Mesothelial cell of epicardium (in vitro differentiated cells): Measurements from ENCODE around the gene ELN. TPM values are rescaled to one million over a fixed set of nuclear protein-coding genes. Genes with fewer than 3 reads are reported as not detected.

Experiments
- DNase-seq, 2 experiments: peaks; one replicate each; pipeline ENCODE4 v3.0.0; 2021; ENCODE audit warnings: low spot score in 2 of 2; ENCODE audit not compliant: unreplicated experiment in 2 of 2
- H3K27ac Mint-ChIP-seq: 2 replicates; pipeline ENCODE4 v1.8.0; 2021; ENCODE audit warnings: mixed read lengths
- H3K27me3 Mint-ChIP-seq: 2 replicates; pipeline ENCODE4 v1.8.0; 2021; ENCODE audit warnings: low read depth, mixed read lengths
- H3K36me3 Mint-ChIP-seq: 2 replicates; pipeline ENCODE4 v1.8.0; 2021; ENCODE audit warnings: mixed read lengths
- H3K4me1 Mint-ChIP-seq: 2 replicates; pipeline ENCODE4 v1.8.0; 2021; ENCODE audit warnings: mixed read lengths
- H3K4me3 Mint-ChIP-seq: 2 replicates; pipeline ENCODE4 v1.8.0; 2021; ENCODE audit warnings: mild to moderate bottlenecking, moderate library complexity, mixed read lengths
- H3K9me3 Mint-ChIP-seq: 2 replicates; pipeline ENCODE4 v1.8.0; 2021; ENCODE audit warnings: mixed read lengths
- total RNA-seq: library from RNA; stranded (reverse); gene quantifications from 3 replicates; pipeline ENCODE4 v1.2.1, GENCODE V29; 2021
- TF ChIP-seq, protein P1 (sequence below): fragments of 200-600 bp; sonication (generic); IDR thresholded peaks from one replicate; pipeline ENCODE4 v1.5.0; 2021; ENCODE audit warnings: antibody characterized with exemption; ENCODE audit not compliant: unreplicated experiment

ELN gene
- total RNA-seq, 1 donor from 2014 or later: 32.9 TPM

DNA sequence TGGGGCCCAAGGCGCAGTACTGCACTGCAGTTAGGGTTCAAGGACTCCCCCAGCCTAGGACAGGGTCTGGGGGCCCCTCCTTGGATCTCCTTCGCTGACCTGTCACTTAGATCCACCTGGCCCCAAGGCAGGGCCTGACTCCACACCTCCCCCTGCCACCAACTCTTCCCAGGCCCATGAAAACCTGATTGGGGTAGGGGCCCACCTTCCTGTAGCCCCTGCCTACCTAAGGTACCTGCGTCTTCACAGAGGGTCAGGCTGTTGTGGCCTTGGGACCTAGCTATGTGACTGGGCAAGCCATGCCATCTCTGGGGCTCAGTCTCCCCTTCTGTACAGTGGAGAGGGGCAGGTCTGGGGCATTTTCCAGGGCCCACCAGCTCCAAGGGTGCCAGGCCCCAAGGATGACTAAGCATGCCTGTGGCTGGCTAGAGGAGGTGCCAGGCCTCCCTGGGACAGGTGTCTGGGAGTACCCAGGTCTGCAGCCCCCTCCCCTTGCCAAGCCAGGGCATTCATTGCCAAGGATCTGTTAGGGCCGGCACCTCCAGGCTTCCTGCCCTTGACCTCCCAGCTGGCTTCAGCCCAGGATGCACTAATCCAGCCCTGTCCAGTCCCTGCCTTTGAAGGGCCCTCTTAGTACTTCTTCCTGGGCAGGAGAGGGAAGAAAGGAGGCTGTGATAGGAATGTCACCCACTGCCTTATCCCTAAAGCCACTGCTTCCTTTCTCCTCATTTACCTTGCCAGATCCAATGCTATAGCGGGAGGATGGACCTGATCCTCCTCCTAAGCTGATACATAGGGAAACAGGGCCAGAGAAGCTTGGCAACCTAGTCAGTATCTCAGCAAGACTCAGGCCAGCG is 57.0 kb downstream of the ELN start:
- no peaks in the 10 kb centered on the region for H3K27me3 Mint-ChIP-seq
- H3K4me3 Mint-ChIP-seq: peak overlapping the region; percentile 77
- TF ChIP-seq, protein P1, sequence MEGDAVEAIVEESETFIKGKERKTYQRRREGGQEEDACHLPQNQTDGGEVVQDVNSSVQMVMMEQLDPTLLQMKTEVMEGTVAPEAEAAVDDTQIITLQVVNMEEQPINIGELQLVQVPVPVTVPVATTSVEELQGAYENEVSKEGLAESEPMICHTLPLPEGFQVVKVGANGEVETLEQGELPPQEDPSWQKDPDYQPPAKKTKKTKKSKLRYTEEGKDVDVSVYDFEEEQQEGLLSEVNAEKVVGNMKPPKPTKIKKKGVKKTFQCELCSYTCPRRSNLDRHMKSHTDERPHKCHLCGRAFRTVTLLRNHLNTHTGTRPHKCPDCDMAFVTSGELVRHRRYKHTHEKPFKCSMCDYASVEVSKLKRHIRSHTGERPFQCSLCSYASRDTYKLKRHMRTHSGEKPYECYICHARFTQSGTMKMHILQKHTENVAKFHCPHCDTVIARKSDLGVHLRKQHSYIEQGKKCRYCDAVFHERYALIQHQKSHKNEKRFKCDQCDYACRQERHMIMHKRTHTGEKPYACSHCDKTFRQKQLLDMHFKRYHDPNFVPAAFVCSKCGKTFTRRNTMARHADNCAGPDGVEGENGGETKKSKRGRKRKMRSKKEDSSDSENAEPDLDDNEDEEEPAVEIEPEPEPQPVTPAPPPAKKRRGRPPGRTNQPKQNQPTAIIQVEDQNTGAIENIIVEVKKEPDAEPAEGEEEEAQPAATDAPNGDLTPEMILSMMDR: no peak
- H3K36me3 Mint-ChIP-seq: peaks cover 25% of the 10 kb centered on the region
- H3K9me3 Mint-ChIP-seq: no peaks in the 10 kb centered on the region
- no peak for DNase-seq
- H3K27ac Mint-ChIP-seq: peak overlapping the region; percentile 73
- H3K4me1 Mint-ChIP-seq: peaks cover 19% of the 10 kb centered on the region

DNA sequence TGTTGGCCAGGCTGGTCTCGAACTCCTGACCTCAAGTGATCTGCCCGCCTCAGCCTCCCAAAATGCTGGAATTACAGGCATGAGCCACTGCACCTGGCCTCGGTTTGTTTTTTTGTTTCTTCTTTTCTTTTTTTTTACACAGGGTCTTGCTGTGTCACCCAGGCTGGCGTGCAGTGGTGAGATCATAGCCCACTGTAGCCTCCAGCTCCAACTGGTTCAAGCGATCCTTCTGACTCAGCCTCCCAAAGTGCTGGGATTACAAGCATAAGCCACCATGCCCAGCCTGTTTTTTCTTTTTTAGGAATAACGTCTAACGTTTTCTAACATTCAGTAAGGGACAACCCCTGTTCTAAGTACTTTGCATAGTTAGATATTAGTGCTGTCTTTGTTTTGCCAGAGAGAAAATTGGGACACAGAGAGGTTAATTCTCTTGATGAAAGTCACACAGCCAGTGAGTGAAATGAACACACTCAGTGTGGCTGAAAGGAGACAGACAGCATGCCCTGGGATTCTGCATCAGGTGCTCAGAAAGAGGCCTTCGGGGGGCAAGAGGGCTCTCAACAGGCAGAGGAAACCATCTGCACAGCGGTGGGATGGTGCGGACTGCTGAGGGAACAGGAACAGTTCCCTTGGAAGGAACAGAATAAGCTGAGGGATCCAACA is 59.9 kb downstream of the ELN start:
- Mint-ChIP-seq H3K9me3 (no peaks in the 10 kb centered on the region), H3K27me3 (no peaks in the 10 kb centered on the region), H3K36me3 (peaks cover 25% of the 10 kb centered on the region), H3K27ac (no peak overlapping the region), H3K4me1 (peaks cover 16% of the 10 kb centered on the region), H3K4me3 (no peak overlapping the region)
- TF ChIP-seq, protein P1: no peak
- DNase-seq: no peak

GRCh38 chr7:74092321-74092963 is 64.5 kb downstream of the ELN start:
- Mint-ChIP-seq H3K9me3 (no peaks in the 10 kb centered on the region), H3K36me3 (peaks cover 25% of the 10 kb centered on the region), H3K27ac (no peak overlapping the region), H3K4me1 (peaks cover 15% of the 10 kb centered on the region), H3K27me3 (no peaks in the 10 kb centered on the region), H3K4me3 (no peak overlapping the region)
- TF ChIP-seq, protein P1: no peak
- DNase-seq: no peak

- Mint-ChIP-seq H3K9me3 (peaks cover 4% of the 10 kb centered on the region), H3K36me3 (peaks cover 28% of the 10 kb centered on the region), H3K4me1 (peaks cover 15% of the 10 kb centered on the region), H3K4me3 (no peak overlapping the region), H3K27ac (no peak overlapping the region), H3K27me3 (no peaks in the 10 kb centered on the region)
- DNase-seq: no peak
- TF ChIP-seq, protein P1: no peak
Observed at GRCh38 chr7:74092964-74093471, 65.0 kb downstream of the ELN start.

- Mint-ChIP-seq H3K4me3 (peak overlapping the region; percentile 74), H3K27me3 (no peaks in the 10 kb centered on the region), H3K27ac (peak overlapping the region; percentile 88), H3K4me1 (peaks cover 15% of the 10 kb centered on the region), H3K36me3 (peaks cover 29% of the 10 kb centered on the region), H3K9me3 (peaks cover 5% of the 10 kb centered on the region)
- no peak for DNase-seq
- TF ChIP-seq, protein P1: no peak
Observed at GRCh38 chr7:74093671-74094223, 65.8 kb downstream of the ELN start.
